Sigmoid colon (tissue), 7 donors: ENCODE measurements around the gene ABCG2. TPM values are rescaled to one million over a fixed set of nuclear protein-coding genes. Genes with fewer than 3 reads are reported as not detected.
"Not testable (repeated sequence)": the region's sequence is repeated elsewhere in the genome, so short reads cannot be mapped to it uniquely, and the experiment has no call there.

Experiments used
- DNase-seq: peaks from one replicate; pipeline ENCODE4 v3.0.0-alpha.2; 2019
- H3K27ac ChIP-seq, 4 donors: fragments of 200-600 bp; sonication (generic); one replicate each; pipeline ENCODE4 v1.5.1; 2016 to 2019; ENCODE audit warnings: mild to moderate bottlenecking in 1 of 4
- H3K27me3 ChIP-seq, 3 donors: fragments of 200-600 bp; sonication (generic); one replicate each; pipeline ENCODE4 v1.5.1; 2019; ENCODE audit warnings: mild to moderate bottlenecking in 1 of 3
- H3K36me3 ChIP-seq, 4 donors: fragments of 200-600 bp; sonication (generic); one replicate each; pipeline ENCODE4 v1.5.1; 2016 to 2019
- H3K4me1 ChIP-seq, 4 donors: fragments of 200-600 bp; sonication (generic); one replicate each; pipeline ENCODE4 v1.5.1; 2017 to 2019
- H3K4me3 ChIP-seq, 4 donors: fragments of 200-600 bp; sonication (generic); one replicate each; pipeline ENCODE4 v1.5.1; 2017 to 2019; ENCODE audit warnings: mild to moderate bottlenecking in 2 of 4, moderate library complexity in 1 of 4
- H3K9me3 ChIP-seq, 4 donors: fragments of 200-600 bp in 3 of 4; sonication (generic) in 3 of 4; one replicate each; pipeline versions ENCODE4 v1.5.1 to v1.6.1; 2013 to 2019
- EP300 ChIP-seq, 4 donors: sonication (generic); formaldehyde crosslinking; IDR thresholded peaks; one replicate each; pipeline ENCODE4 v1.6.1; 2017; ENCODE audit warnings: antibody characterized with exemption in 4 of 4
- POLR2A ChIP-seq, 2 donors: fragments of 450-650 bp; IDR thresholded peaks; one replicate each; pipeline ENCODE4 v1.6.1; 2016; ENCODE audit warnings: antibody characterized with exemption in 2 of 2, mild to moderate bottlenecking in 2 of 2, moderate library complexity in 2 of 2
- POLR2AphosphoS5 ChIP-seq, 4 donors: sonication (generic); formaldehyde crosslinking; IDR thresholded peaks; one replicate each; pipeline ENCODE4 v1.6.1; 2017; ENCODE audit warnings: antibody characterized with exemption in 4 of 4
- WGBS, 2 donors: extraction: QIAGEN DNeasy Blood & Tissue Kit; methylation state at CpG; one replicate each; pipeline ENCODE4 v1.1.7; 2013; 5-methylcytosine and 5-hydroxymethylcytosine counted together
- intact Hi-C: fragments of 100-400 bp; cut with DNase I; formaldehyde crosslinking; loops from one replicate; pipeline ENCODE4 v1.15.1; 2023
- polyA plus RNA-seq, 3 donors: library from polyadenylated mRNA; stranded (reverse); fragments of 200-250 nt; gene quantifications; one replicate each; pipeline ENCODE4 v1.2.3, GENCODE V29; 2013
- total RNA-seq, 4 donors: library from RNA; depleted of rRNA; stranded (reverse); fragments of >200 nt; gene quantifications; one replicate each; pipeline ENCODE4 v1.1.0, GENCODE V29; 2016
- TF ChIP-seq, protein P1 (sequence below), 4 experiments: fragments of 450-650 bp in 3 of 4; fragments of 200-600 bp in 1 of 4; IDR thresholded peaks; one replicate each; pipeline ENCODE4 v1.5.1; 2016 to 2019; ENCODE audit warnings: antibody characterized with exemption in 4 of 4, mild to moderate bottlenecking in 3 of 4, moderate library complexity in 2 of 4
- donor health status: healthy with polysubstance abuse.
- donor health status: Bipolar disorder and iron deficiency.
- donor health status: healthy.

ABCG2 gene
- total and polyA plus RNA-seq, 7 donors = 1.1 to 36.5 (median 2.9) TPM

DNA sequence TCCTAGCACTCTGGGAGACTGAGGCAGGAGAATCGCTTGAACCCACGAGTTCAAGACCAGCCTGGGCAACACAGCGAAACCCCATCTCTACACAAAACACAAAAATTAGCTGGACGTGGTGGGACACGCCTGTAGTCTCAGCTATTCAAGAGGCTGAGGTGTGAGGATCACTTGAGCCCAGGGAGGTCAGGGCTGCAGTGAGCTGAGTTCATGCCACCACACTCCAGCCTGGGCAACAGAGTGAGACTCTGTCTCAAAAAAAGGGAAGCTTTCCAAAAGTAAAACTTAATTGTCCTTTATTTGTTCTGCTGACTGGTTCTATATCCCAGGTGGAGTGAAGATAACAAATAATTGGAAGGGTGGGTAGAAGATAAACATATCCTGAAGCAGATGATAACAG lies 45.6 kb downstream of the ABCG2 start:
- H3K9me3 ChIP-seq = no peaks in the 10 kb centered on the region
- intact Hi-C loops = no loop called here
- 92 to 95% methylated on average over 5 of the region's 5 CpGs for WGBS, 2 donors

DNA sequence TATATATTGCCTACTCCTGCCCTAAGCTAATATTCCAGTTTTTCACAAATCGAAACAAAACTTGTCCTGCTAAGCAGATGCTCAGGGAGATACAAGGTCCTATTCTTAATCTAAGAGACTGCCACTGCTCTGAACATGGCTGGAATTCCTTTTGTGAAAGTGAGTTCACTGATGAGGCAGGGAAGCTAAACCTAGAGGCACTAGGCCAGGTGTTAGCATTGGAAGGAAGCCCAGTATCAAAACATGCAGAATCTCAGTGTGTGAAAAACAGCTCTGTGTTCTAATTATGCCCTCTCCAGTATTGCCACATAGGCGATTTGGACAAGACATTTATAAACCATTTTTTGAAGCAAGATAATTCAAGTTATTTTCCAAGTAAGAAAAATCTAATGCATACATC lies 47.6 kb downstream of the ABCG2 start:
- Histone ChIP-seq H3K4me1 (peaks cover 0 to 8% (median 0%) of the 10 kb centered on the region in 4 donors), H3K27me3 (no peaks in the 10 kb centered on the region), H3K27ac (no peak overlapping the region), H3K4me3 (no peak overlapping the region), H3K9me3 (no peaks in the 10 kb centered on the region), H3K36me3 (no peaks in the 10 kb centered on the region)
- 18 to 72% methylated on average over 2 of the region's 2 CpGs for WGBS, 2 donors
- TF ChIP-seq, protein P1, sequence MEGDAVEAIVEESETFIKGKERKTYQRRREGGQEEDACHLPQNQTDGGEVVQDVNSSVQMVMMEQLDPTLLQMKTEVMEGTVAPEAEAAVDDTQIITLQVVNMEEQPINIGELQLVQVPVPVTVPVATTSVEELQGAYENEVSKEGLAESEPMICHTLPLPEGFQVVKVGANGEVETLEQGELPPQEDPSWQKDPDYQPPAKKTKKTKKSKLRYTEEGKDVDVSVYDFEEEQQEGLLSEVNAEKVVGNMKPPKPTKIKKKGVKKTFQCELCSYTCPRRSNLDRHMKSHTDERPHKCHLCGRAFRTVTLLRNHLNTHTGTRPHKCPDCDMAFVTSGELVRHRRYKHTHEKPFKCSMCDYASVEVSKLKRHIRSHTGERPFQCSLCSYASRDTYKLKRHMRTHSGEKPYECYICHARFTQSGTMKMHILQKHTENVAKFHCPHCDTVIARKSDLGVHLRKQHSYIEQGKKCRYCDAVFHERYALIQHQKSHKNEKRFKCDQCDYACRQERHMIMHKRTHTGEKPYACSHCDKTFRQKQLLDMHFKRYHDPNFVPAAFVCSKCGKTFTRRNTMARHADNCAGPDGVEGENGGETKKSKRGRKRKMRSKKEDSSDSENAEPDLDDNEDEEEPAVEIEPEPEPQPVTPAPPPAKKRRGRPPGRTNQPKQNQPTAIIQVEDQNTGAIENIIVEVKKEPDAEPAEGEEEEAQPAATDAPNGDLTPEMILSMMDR (IDR thresholded peaks at IDR 0.05) = no peak
- TF ChIP-seq POLR2A (IDR thresholded peaks at IDR 0.05) (no peak), POLR2AphosphoS5 (IDR thresholded peaks at IDR 0.05) (no peak), EP300 (IDR thresholded peaks at IDR 0.05) (no peak)
- DNase-seq = no peak
- intact Hi-C loops = no loop called here

More for the DNA sequence above, 45.6 kb downstream of the ABCG2 start:
- no peak for DNase-seq
- Histone ChIP-seq H3K4me1 (peaks cover 0 to under 1% (median 0%) of the 10 kb centered on the region in 4 donors), H3K27ac (no peak overlapping the region), H3K36me3 (no peaks in the 10 kb centered on the region), H3K4me3 (no peak overlapping the region), H3K27me3 (no peaks in the 10 kb centered on the region)
- TF ChIP-seq, protein P1 (IDR thresholded peaks at IDR 0.05) = no peak
- TF ChIP-seq POLR2A (IDR thresholded peaks at IDR 0.05) = no peak
- no peak for TF ChIP-seq EP300 (IDR thresholded peaks at IDR 0.05)
- no peak for TF ChIP-seq POLR2AphosphoS5 (IDR thresholded peaks at IDR 0.05)

DNA sequence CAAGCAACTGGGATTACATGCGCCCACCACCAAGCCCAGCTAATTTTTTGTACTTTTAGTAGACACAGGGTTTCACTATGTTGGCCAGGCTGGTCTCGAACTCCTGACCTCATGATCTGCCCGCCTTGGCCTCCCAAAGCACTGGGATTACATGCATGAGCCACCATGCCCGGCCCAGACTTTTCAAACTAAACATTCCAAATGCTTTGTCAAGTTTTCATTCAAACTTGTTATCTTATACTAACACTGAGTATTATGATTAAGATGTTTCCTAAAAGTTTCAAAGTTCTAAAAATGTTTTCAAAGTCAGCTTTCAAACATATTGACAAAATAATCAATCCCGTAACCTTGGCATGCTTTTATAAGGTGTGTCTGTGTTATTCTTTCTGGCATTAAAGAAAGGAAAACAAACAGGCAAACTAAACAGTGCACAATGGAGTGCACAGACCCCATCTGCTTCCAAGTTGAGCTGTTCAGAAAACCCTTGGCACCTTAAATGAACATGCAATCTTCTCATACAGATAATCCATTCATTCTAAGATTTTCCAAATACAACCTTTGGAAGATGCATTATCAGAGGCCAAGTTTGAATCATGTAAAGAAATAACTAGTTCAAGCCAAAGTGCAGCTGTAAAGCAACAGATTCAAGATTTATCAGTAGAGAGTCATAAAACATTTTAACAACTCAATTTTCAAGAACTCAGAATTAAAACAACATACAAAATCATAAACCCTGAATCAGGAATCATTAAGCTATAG lies 49.1 kb downstream of the ABCG2 start:
- H3K36me3 ChIP-seq = no peaks in the 10 kb centered on the region
- no peak overlapping the region for H3K27ac ChIP-seq
- H3K9me3 ChIP-seq = no peaks in the 10 kb centered on the region
- intact Hi-C loops = no loop called here
- H3K4me3 ChIP-seq = no peak overlapping the region
- TF ChIP-seq EP300 (IDR thresholded peaks at IDR 0.05) (no peak), POLR2AphosphoS5 (IDR thresholded peaks at IDR 0.05) (no peak), POLR2A (IDR thresholded peaks at IDR 0.05) (no peak)
- TF ChIP-seq, protein P1 (IDR thresholded peaks at IDR 0.05) = no peak
- H3K4me1 ChIP-seq = peaks cover 0 to 8% (median 0%) of the 10 kb centered on the region in 4 donors
- no peak for DNase-seq
- WGBS, 2 donors = 26 to 73% methylated on average over 5 of the region's 5 CpGs
- H3K27me3 ChIP-seq = no peaks in the 10 kb centered on the region

DNA sequence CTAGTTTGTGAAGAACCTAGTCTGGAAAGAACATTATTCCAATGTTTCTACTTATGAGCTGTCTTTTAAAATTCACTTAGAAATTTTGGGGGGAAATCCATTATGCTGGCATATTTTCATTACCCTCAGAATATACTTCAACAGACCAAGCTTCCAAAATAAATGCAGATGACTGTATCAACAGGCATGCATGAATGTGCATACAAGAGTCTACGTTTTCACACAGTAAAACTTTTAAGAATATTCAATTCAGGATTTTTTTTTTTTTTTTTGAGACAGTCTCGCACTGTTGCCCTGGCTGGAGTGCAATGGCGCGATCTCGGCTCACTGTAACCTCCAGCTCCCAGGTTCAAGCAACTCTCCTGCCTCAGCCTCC lies 49.7 kb downstream of the ABCG2 start:
- peaks cover 0 to 8% (median 0%) of the 10 kb centered on the region in 4 donors for H3K4me1 ChIP-seq
- intact Hi-C loops = no loop called here
- TF ChIP-seq POLR2AphosphoS5 (IDR thresholded peaks at IDR 0.05) = no peak
- TF ChIP-seq EP300 (IDR thresholded peaks at IDR 0.05) = no peak
- TF ChIP-seq, protein P1 (IDR thresholded peaks at IDR 0.05) = no peak
- TF ChIP-seq POLR2A (IDR thresholded peaks at IDR 0.05) = no peak
- H3K36me3 ChIP-seq = no peaks in the 10 kb centered on the region
- H3K27me3 ChIP-seq = no peaks in the 10 kb centered on the region
- no peak overlapping the region for H3K4me3 ChIP-seq
- 87 to 96% methylated on average over 5 of the region's 5 CpGs for WGBS, 2 donors
- H3K9me3 ChIP-seq = no peaks in the 10 kb centered on the region
- H3K27ac ChIP-seq = no peak overlapping the region
- DNase-seq = no peak

DNA sequence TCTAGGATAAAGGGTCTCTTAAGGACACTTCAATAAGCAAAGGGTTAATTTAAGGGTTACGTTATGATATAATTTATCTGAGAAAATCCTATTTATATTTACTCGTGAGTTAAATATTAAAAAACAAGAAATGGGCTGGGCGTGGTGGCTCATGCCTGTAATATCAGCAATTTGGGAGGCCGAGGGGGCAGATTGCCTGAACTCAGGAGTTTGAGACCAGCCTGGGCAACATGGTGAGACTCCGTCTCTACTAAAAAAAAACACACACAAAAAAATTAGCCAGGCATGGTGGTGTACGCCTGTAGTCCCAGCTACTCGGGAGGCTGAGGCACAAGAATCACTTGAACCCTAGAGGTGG lies 50.4 kb downstream of the ABCG2 start:
- H3K4me1 ChIP-seq, H3K27me3 ChIP-seq, H3K4me3 ChIP-seq, DNase-seq, H3K27ac ChIP-seq, H3K36me3 ChIP-seq, H3K9me3 ChIP-seq, intact Hi-C loops: not testable (repeated sequence)
- 43 to 79% methylated on average over 7 of the region's 7 CpGs for WGBS, 2 donors
